ENCODE measurements around the gene PATZ1. TPM values are rescaled to one million over a fixed set of nuclear protein-coding genes. Genes with fewer than 3 reads are reported as not detected.
A peak's percentile ranks its signal among the peaks of the same experiment; 100 is the strongest.

The PATZ1 gene
- total RNA-seq, 1 donor from 2014 or later: 28.9 TPM

GRCh38 chr22:31295360-31295759, 50.8 kb downstream of the PATZ1 start:
- intact Hi-C loops (cut with DNase I): loop anchor here (10.0 kb wide), 1 partner anchor 351 kb away; no protein-coding TSS in a partner anchor
- no peak overlapping the region for H3K4me3 ChIP-seq
- no peak for TF ChIP-seq CTCF (IDR thresholded peaks at IDR 0.05)
- no peak for DNase-seq (ENCODE audit: low spot score in 2 of 2)
- no peaks in the 10 kb centered on the region for H3K36me3 ChIP-seq
- peak overlapping the region; percentile 71 to 99 for H3K27ac ChIP-seq
- peaks cover 16 to 23% of the 10 kb centered on the region in 2 donors for H3K4me1 ChIP-seq
- H3K9me3 ChIP-seq: no peaks in the 10 kb centered on the region
- H3K27me3 ChIP-seq: no peaks in the 10 kb centered on the region

- peak; percentile 55 to 93 for DNase-seq (ENCODE audit: low spot score in 2 of 2)
- Histone ChIP-seq H3K27ac (peak within 1 kb of the TSS; percentile 98 to 99), H3K4me3 (peak within 1 kb of the TSS; percentile 84 to 86), H3K9me3 (no peaks in the 10 kb centered on the region), H3K4me1 (peaks cover 19 to 41% of the 10 kb centered on the region in 2 donors), H3K36me3 (peaks cover 20% of the 10 kb centered on the region in 2 donors), H3K27me3 (no peaks in the 10 kb centered on the region)
- intact Hi-C loops (cut with DNase I): loop anchor here (5.0 to 10.0 kb wide), 4 partner anchors 135 to 870 kb away; partner anchors contain the start of gene SELENOM
- TF ChIP-seq CTCF (IDR thresholded peaks at IDR 0.05): peak; percentile 36 to 56 (median 37)
Measured at GRCh38 chr22:31292236-31292989, 53.7 kb downstream of the PATZ1 start, which contains the start of gene PIK3IP1. Gene PIK3IP1 (minus strand): TSS chr22:31292488. CDS start chr22:31292344, 144 bp downstream.

- intact Hi-C loops (cut with DNase I): loop anchor here (2.0 to 10.0 kb wide), 6 partner anchors 21 to 869 kb away; partner anchors contain the start of gene SELENOM
- peak overlapping the region; percentile 98 to 99 for H3K27ac ChIP-seq
- no peaks in the 10 kb centered on the region for H3K9me3 ChIP-seq
- peak overlapping the region; percentile 84 to 86 for H3K4me3 ChIP-seq
- peaks cover 22 to 23% of the 10 kb centered on the region in 2 donors for H3K36me3 ChIP-seq
- DNase-seq (ENCODE audit: low spot score in 2 of 2): no peak
- no peaks in the 10 kb centered on the region for H3K27me3 ChIP-seq
- TF ChIP-seq CTCF (IDR thresholded peaks at IDR 0.05): no peak
- H3K4me1 ChIP-seq: peaks cover 18 to 38% of the 10 kb centered on the region in 2 donors
Measured at GRCh38 chr22:31291481-31292235, 54.5 kb downstream of the PATZ1 start.

GRCh38 chr22:31290494-31291471, 55.4 kb downstream of the PATZ1 start:
- no peak for TF ChIP-seq CTCF (IDR thresholded peaks at IDR 0.05)
- Histone ChIP-seq H3K27ac (peak overlapping the region; percentile 98 to 99), H3K4me3 (peak overlapping the region; percentile 84 to 86), H3K36me3 (peaks cover 31% of the 10 kb centered on the region in 2 donors), H3K4me1 (peaks cover 12 to 34% of the 10 kb centered on the region in 2 donors), H3K9me3 (no peaks in the 10 kb centered on the region), H3K27me3 (no peaks in the 10 kb centered on the region)
- DNase-seq (ENCODE audit: low spot score in 2 of 2): peak; percentile 89 to 98
- intact Hi-C loops (cut with DNase I): loop anchor here (2.0 to 10.0 kb wide), 6 partner anchors 22 to 868 kb away; partner anchors contain the start of gene SELENOM

All from ascending aorta (tissue), 2 donors.